Adrenal gland (tissue), 5 donors: ENCODE results near the gene ZNF618.

Experiments used
- CTCF ChIP-seq, 6 experiments: fragments of 450-650 bp in 4 of 6; fragments of 200-600 bp in 2 of 6; sonication (generic) in 1 of 6; IDR thresholded peaks; 1 replicate in 5 of 6; 2 replicates in 1 of 6; pipeline versions ENCODE4 v1.5.1 to v1.8.0; 2016 to 2021; ENCODE audit warnings: antibody characterized with exemption in 6 of 6, mild to moderate bottlenecking in 2 of 6, moderate library complexity in 1 of 6
- POLR2A ChIP-seq, 2 donors: fragments of 450-650 bp; IDR thresholded peaks; one replicate each; pipeline ENCODE4 v1.6.1; 2017; ENCODE audit warnings: antibody characterized with exemption in 2 of 2, mild to moderate bottlenecking in 2 of 2, moderate library complexity in 1 of 2
- donor health status: DM: no; HTN: no; CAD: no.

- no peak for TF ChIP-seq CTCF (IDR thresholded peaks at IDR 0.05)
- no peak for TF ChIP-seq POLR2A (IDR thresholded peaks at IDR 0.05)
Measured at GRCh38 chr9:114080773-114081440, 204.8 kb downstream of the ZNF618 start.
